Sigmoid colon (tissue), 4 donors: ENCODE results near the gene FAM174B.

Experiments
- CTCF ChIP-seq, 4 experiments: fragments of 450-650 bp in 3 of 4; fragments of 200-600 bp in 1 of 4; IDR thresholded peaks; one replicate each; pipeline ENCODE4 v1.5.1; 2016 to 2019; ENCODE audit warnings: antibody characterized with exemption in 4 of 4, mild to moderate bottlenecking in 3 of 4, moderate library complexity in 2 of 4
- POLR2A ChIP-seq, 2 donors: fragments of 450-650 bp; IDR thresholded peaks; one replicate each; pipeline ENCODE4 v1.6.1; 2016; ENCODE audit warnings: antibody characterized with exemption in 2 of 2, mild to moderate bottlenecking in 2 of 2, moderate library complexity in 2 of 2
- POLR2AphosphoS5 ChIP-seq, 4 donors: sonication (generic); formaldehyde crosslinking; IDR thresholded peaks; one replicate each; pipeline ENCODE4 v1.6.1; 2017; ENCODE audit warnings: antibody characterized with exemption in 4 of 4

GRCh38 chr15:92574161-92574560 is 81.4 kb downstream of the FAM174B start:
- TF ChIP-seq CTCF (IDR thresholded peaks at IDR 0.05) (no peak), POLR2A (IDR thresholded peaks at IDR 0.05) (no peak), POLR2AphosphoS5 (IDR thresholded peaks at IDR 0.05) (no peak)
